H1 (cell line): Measurements from ENCODE around the gene MICALL1. TPM values are rescaled to one million over a fixed set of nuclear protein-coding genes. Genes with fewer than 3 reads are reported as not detected.

Experiments used
- BCL11A ChIP-seq, 2 experiments: IDR thresholded peaks; one replicate each; pipeline ENCODE4 v1.6.1; 2011; ENCODE audit warnings: low read depth in 2 of 2, low read length in 2 of 2, mild to moderate bottlenecking in 2 of 2
- EP300 ChIP-seq, 2 experiments: IDR thresholded peaks; 1 replicate in 1 of 2; 2 replicates in 1 of 2; pipeline ENCODE4 v1.6.1; 2011 to 2012; ENCODE audit warnings: low read depth in 2 of 2, low read length in 2 of 2, mild to moderate bottlenecking in 2 of 2, borderline replicate concordance in 1 of 2, inconsistent platforms in 1 of 2, moderate library complexity in 1 of 2
- EZH2 ChIP-seq: fragments of 200-600 bp; sonication (generic); IDR thresholded peaks from 2 replicates; pipeline ENCODE4 v1.7.1; 2012; ENCODE audit warnings: low read depth, mild to moderate bottlenecking, moderate library complexity, low read length, inconsistent platforms; ENCODE audit not compliant: severe bottlenecking
- PHF8 ChIP-seq: fragments of 200-600 bp; sonication (generic); conservative IDR thresholded peaks from 2 replicates; pipeline ENCODE4 v1.7.1; 2012; ENCODE audit warnings: low read depth, mild to moderate bottlenecking, inconsistent platforms, low read length, moderate library complexity
- RBBP5 ChIP-seq: IDR thresholded peaks from 2 replicates; pipeline ENCODE4 v1.7.1; 2012; ENCODE audit warnings: low read depth, mild to moderate bottlenecking, inconsistent platforms, low read length, moderate library complexity, borderline replicate concordance
- RNF2 ChIP-seq: fragments of 200-900, 300-1000 bp; sonication (generic); IDR thresholded peaks from 2 replicates; pipeline ENCODE4 v1.7.1; 2016; ENCODE audit warnings: borderline replicate concordance, low read depth, mild to moderate bottlenecking, antibody characterized with exemption, low read length; ENCODE audit not compliant: poor library complexity, severe bottlenecking; ENCODE audit errors: missing control alignments
- SP1 ChIP-seq: IDR thresholded peaks from 2 replicates; pipeline ENCODE4 v1.6.1; 2011; ENCODE audit warnings: low read depth, low read length
- SP2 ChIP-seq: IDR thresholded peaks from 2 replicates; pipeline ENCODE4 v1.6.1; 2012; ENCODE audit warnings: mild to moderate bottlenecking, low read length, inconsistent platforms
- SP4 ChIP-seq: IDR thresholded peaks from 2 replicates; pipeline ENCODE4 v1.6.1; 2012; ENCODE audit warnings: low read length, inconsistent platforms
- TAF7 ChIP-seq: optimal IDR thresholded peaks from 2 replicates; pipeline ENCODE3; 2011; ENCODE audit warnings: low read depth, mild to moderate bottlenecking, inconsistent platforms, low read length, moderate library complexity, borderline replicate concordance
- polyA plus RNA-seq, 7 experiments: library from polyadenylated mRNA; depleted of rRNA in 3 of 7; stranded (reverse) in 5 of 7; unstranded in 2 of 7; fragments of >200 nt in 5 of 7; fragments of 200-250 nt in 2 of 7; gene quantifications; 1 replicate in 5 of 7; 2 replicates in 1 of 7; 4 replicates in 1 of 7; pipeline versions ENCODE4 v1.2.1 to v1.2.3, GENCODE V29; 2011 to 2013; ENCODE audit warnings: missing spikeins in 2 of 7, mixed read lengths in 2 of 7
- total RNA-seq: library from RNA; stranded (reverse); fragmentation: NEBNext Ultra II Directional; extraction: Animal tissue kit (Norgen Biotek cat#: 25700); gene quantifications from 2 replicates; pipeline ENCODE4 v1.2.1, GENCODE V29; 2021
- TF ChIP-seq, protein P1 (sequence below): IDR thresholded peaks from 2 replicates; pipeline ENCODE4 v1.6.1; 2012; ENCODE audit warnings: low read length, inconsistent platforms

Gene MICALL1
- total and polyA plus RNA-seq, 2 of the 8 experiments (the other 6 are each of a cell fraction or from before 2014, with no cell fraction given): 17.7 to 32.1 TPM

DNA sequence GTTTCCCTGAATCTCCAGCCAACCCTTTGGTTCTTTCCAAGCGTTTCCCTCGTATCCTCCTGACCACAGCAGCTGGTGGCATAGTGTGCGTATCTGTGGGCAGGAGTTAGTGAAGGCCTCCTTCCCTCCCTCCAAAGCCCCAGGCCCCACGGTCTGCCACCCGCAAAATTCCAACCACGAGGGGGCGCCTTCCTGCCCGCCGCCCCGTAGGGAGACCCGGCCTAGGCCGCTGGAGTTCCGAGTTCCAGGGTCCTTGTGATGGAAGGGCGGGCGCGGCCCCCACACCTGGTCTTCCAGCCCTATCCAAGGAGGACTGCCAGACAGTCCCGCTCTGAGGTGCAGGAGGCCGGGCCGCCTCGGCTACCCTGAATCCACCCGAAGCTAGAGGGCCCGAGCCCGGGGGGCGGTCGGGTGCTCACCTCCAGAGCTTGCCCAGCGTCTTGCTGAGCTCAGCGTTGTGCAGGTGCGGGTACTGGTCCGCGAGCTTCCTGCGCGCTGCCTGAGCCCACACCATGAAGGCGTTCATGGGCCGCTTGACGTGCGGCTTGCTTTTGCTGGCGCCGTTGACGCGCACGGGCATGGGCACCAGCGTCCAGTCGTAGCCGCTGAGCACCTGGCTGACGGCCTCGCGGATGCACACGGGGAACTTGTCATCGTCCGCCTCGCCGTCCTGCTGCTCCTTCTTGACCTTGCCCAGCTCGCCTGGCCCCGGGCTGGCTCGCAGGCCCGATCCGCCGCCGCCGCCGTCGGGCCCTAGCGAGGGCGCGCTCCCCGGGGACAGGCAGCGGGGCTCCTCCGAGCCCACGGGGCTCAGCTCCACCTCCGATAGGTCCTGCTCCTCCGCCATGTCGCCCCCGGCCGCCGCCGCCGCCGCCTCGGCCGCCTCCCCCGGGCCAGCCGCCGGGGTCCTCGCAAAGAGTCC is 77.1 kb downstream of the MICALL1 start (continued):
- TF ChIP-seq PHF8 (no peak), SP2 (no peak), TAF7 (no peak), BCL11A (IDR thresholded peaks at IDR 0.05; ENCODE audit: low read depth in 2 of 2, low read length in 2 of 2) (no peak), EP300 (IDR thresholded peaks at IDR 0.05; ENCODE audit: borderline replicate concordance in 1 of 2, low read depth in 2 of 2, low read length in 2 of 2) (no peak), SP4 (no peak; the same call in 1 of the 2 replicates), SP1 (no peak), EZH2 (peak; percentile 60), RBBP5 (peak; percentile 72; the same call in 1 of the 2 replicates), RNF2 (no peak)
- TF ChIP-seq, protein P1, sequence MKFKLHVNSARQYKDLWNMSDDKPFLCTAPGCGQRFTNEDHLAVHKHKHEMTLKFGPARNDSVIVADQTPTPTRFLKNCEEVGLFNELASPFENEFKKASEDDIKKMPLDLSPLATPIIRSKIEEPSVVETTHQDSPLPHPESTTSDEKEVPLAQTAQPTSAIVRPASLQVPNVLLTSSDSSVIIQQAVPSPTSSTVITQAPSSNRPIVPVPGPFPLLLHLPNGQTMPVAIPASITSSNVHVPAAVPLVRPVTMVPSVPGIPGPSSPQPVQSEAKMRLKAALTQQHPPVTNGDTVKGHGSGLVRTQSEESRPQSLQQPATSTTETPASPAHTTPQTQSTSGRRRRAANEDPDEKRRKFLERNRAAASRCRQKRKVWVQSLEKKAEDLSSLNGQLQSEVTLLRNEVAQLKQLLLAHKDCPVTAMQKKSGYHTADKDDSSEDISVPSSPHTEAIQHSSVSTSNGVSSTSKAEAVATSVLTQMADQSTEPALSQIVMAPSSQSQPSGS: no peak
